GM12891 (cell line): Measurements from ENCODE around the gene SOAT1.

Source experiments
- PAX5 ChIP-seq: IDR thresholded peaks from 2 replicates; pipeline ENCODE4 v1.6.1; 2011; ENCODE audit warnings: low read length, moderate library complexity, mild to moderate bottlenecking; ENCODE audit not compliant: insufficient read depth, severe bottlenecking
- POLR2A ChIP-seq: IDR thresholded peaks from 2 replicates; pipeline ENCODE4 v1.6.1; 2011; ENCODE audit warnings: low read depth, low read length, control low read depth
- POLR2AphosphoS5 ChIP-seq: IDR thresholded peaks from 2 replicates; pipeline ENCODE4 v1.6.1; 2011; ENCODE audit warnings: low read depth, low read length, control low read depth
- POU2F2 ChIP-seq: IDR thresholded peaks from 2 replicates; pipeline ENCODE4 v1.6.1; 2011; ENCODE audit warnings: low read depth, mild to moderate bottlenecking, control low read depth, low read length, moderate library complexity
- SPI1 ChIP-seq: IDR thresholded peaks from 2 replicates; pipeline ENCODE4 v1.6.1; 2011; ENCODE audit warnings: low read depth, low read length, control low read depth
- TAF1 ChIP-seq: IDR thresholded peaks from 2 replicates; pipeline ENCODE4 v1.6.1; 2011; ENCODE audit warnings: low read depth, low read length, control low read depth

GRCh38 chr1:179303200-179303785 is 9.7 kb downstream of the SOAT1 start:
- no peak for TF ChIP-seq TAF1
- no peak for TF ChIP-seq POLR2AphosphoS5
- no peak for TF ChIP-seq POLR2A
- TF ChIP-seq PAX5 = no peak
- TF ChIP-seq SPI1 = no peak
- TF ChIP-seq POU2F2 = no peak
